ENCODE measurements around the gene TMEM41B.

TMEM41B gene

GRCh38 chr11:9267680-9268079, 46.7 kb downstream of the TMEM41B start:
- Histone ChIP-seq H3K36me3 (ENCODE audit: low read length) (no peaks in the 10 kb centered on the region), H3F3A (ENCODE audit: insufficient read depth) (0 out of 2 replicates have a peak, but pooled peaks cover 8% of the 10 kb centered on the region), H3K27ac (ENCODE audit: low read depth, low read length) (no peak overlapping the region), H3K79me2 (ENCODE audit: insufficient read depth, low read length) (no peaks in the 10 kb centered on the region), H4K20me1 (ENCODE audit: low read depth, low read length) (no peaks in the 10 kb centered on the region), H3K4me2 (ENCODE audit: low read depth, low read length, poor library complexity, severe bottlenecking) (no peak overlapping the region), H3K9me2 (replicated peaks; ENCODE audit: insufficient read depth, low read length) (no peaks in the 10 kb centered on the region), H3K9me3 (ENCODE audit: insufficient read depth, low read length) (no peaks in the 10 kb centered on the region), H3K4me3 (ENCODE audit: insufficient read depth, low read length, poor library complexity, severe bottlenecking) (no peak overlapping the region), H3K9ac (ENCODE audit: low read length) (no peak overlapping the region), H2AFZ (ENCODE audit: low read depth, low read length, severe bottlenecking) (no peak overlapping the region), H3K27me3 (ENCODE audit: low read length) (no peaks in the 10 kb centered on the region)
- TF ChIP-seq CTCF (IDR thresholded peaks at IDR 0.05; ENCODE audit: insufficient read depth, low read length, poor library complexity, severe bottlenecking) = no peak
- no peak for TF ChIP-seq EZH2phosphoT487 (conservative IDR thresholded peaks at IDR 0.05; ENCODE audit: low read length)

GRCh38 chr11:9266926-9267325, 47.5 kb downstream of the TMEM41B start:
- no peaks in the 10 kb centered on the region for H3K9me2 ChIP-seq (replicated peaks; ENCODE audit: insufficient read depth, low read length)
- no peaks in the 10 kb centered on the region for H3K79me2 ChIP-seq (ENCODE audit: insufficient read depth, low read length)
- H3K4me3 ChIP-seq (ENCODE audit: insufficient read depth, low read length, poor library complexity, severe bottlenecking) = no peak overlapping the region
- H3K36me3 ChIP-seq (ENCODE audit: low read length) = no peaks in the 10 kb centered on the region
- no peaks in the 10 kb centered on the region for H4K20me1 ChIP-seq (ENCODE audit: low read depth, low read length)
- H3F3A ChIP-seq (ENCODE audit: insufficient read depth) = 0 out of 2 replicates have a peak, but pooled peaks cover 8% of the 10 kb centered on the region
- H3K27me3 ChIP-seq (ENCODE audit: low read length) = no peaks in the 10 kb centered on the region
- no peaks in the 10 kb centered on the region for H3K9me3 ChIP-seq (ENCODE audit: insufficient read depth, low read length)
- H2AFZ ChIP-seq (ENCODE audit: low read depth, low read length, severe bottlenecking) = no peak overlapping the region
- TF ChIP-seq CTCF (IDR thresholded peaks at IDR 0.05; ENCODE audit: insufficient read depth, low read length, poor library complexity, severe bottlenecking) = no peak
- no peak for TF ChIP-seq EZH2phosphoT487 (conservative IDR thresholded peaks at IDR 0.05; ENCODE audit: low read length)
- no peak overlapping the region for H3K9ac ChIP-seq (ENCODE audit: low read length)
- H3K4me2 ChIP-seq (ENCODE audit: low read depth, low read length, poor library complexity, severe bottlenecking) = no peak overlapping the region
- no peak overlapping the region for H3K27ac ChIP-seq (ENCODE audit: low read depth, low read length)

- no peaks in the 10 kb centered on the region for H3K79me2 ChIP-seq (ENCODE audit: insufficient read depth, low read length)
- 0 out of 2 replicates have a peak, but pooled peaks cover 8% of the 10 kb centered on the region for H3F3A ChIP-seq (ENCODE audit: insufficient read depth)
- no peak overlapping the region for H3K4me2 ChIP-seq (ENCODE audit: low read depth, low read length, poor library complexity, severe bottlenecking)
- H3K4me3 ChIP-seq (ENCODE audit: insufficient read depth, low read length, poor library complexity, severe bottlenecking) = no peak overlapping the region
- H4K20me1 ChIP-seq (ENCODE audit: low read depth, low read length) = no peaks in the 10 kb centered on the region
- no peaks in the 10 kb centered on the region for H3K36me3 ChIP-seq (ENCODE audit: low read length)
- TF ChIP-seq CTCF (IDR thresholded peaks at IDR 0.05; ENCODE audit: insufficient read depth, low read length, poor library complexity, severe bottlenecking) = no peak
- TF ChIP-seq EZH2phosphoT487 (conservative IDR thresholded peaks at IDR 0.05; ENCODE audit: low read length) = no peak
- no peak overlapping the region for H2AFZ ChIP-seq (ENCODE audit: low read depth, low read length, severe bottlenecking)
- no peaks in the 10 kb centered on the region for H3K27me3 ChIP-seq (ENCODE audit: low read length)
- H3K9me2 ChIP-seq (replicated peaks; ENCODE audit: insufficient read depth, low read length) = no peaks in the 10 kb centered on the region
- H3K9me3 ChIP-seq (ENCODE audit: insufficient read depth, low read length) = no peaks in the 10 kb centered on the region
- H3K27ac ChIP-seq (ENCODE audit: low read depth, low read length) = no peak overlapping the region
- H3K9ac ChIP-seq (ENCODE audit: low read length) = no peak overlapping the region
These were observed 48.2 kb downstream of the TMEM41B start for GRCh38 chr11:9266132-9266736.
